Measurements from ENCODE around the gene AP2A2.

AP2A2 gene

GRCh38 chr11:926341-926916 lies 759 bp downstream of the AP2A2 start:
- H3K27me3 ChIP-seq (replicated peaks) = no peaks in the 10 kb centered on the region
- peaks cover 3% of the 10 kb centered on the region for H3K36me3 ChIP-seq (replicated peaks)
- H3K4me3 ChIP-seq (ENCODE audit: low read depth, low read length) = peak overlapping the region; percentile 80
- H3K27ac ChIP-seq = peak overlapping the region; percentile 26
- TF ChIP-seq, protein P1, sequence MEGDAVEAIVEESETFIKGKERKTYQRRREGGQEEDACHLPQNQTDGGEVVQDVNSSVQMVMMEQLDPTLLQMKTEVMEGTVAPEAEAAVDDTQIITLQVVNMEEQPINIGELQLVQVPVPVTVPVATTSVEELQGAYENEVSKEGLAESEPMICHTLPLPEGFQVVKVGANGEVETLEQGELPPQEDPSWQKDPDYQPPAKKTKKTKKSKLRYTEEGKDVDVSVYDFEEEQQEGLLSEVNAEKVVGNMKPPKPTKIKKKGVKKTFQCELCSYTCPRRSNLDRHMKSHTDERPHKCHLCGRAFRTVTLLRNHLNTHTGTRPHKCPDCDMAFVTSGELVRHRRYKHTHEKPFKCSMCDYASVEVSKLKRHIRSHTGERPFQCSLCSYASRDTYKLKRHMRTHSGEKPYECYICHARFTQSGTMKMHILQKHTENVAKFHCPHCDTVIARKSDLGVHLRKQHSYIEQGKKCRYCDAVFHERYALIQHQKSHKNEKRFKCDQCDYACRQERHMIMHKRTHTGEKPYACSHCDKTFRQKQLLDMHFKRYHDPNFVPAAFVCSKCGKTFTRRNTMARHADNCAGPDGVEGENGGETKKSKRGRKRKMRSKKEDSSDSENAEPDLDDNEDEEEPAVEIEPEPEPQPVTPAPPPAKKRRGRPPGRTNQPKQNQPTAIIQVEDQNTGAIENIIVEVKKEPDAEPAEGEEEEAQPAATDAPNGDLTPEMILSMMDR (IDR thresholded peaks at IDR 0.05; ENCODE audit: low read depth, low read length, missing control alignments) = no peak
- in situ Hi-C loops (cut with HindIII; ENCODE audit: low pct_ligation_motif_present, low sequenced_read_pairs) = no loop called here
- DNase-seq = peak; percentile 37

DNA sequence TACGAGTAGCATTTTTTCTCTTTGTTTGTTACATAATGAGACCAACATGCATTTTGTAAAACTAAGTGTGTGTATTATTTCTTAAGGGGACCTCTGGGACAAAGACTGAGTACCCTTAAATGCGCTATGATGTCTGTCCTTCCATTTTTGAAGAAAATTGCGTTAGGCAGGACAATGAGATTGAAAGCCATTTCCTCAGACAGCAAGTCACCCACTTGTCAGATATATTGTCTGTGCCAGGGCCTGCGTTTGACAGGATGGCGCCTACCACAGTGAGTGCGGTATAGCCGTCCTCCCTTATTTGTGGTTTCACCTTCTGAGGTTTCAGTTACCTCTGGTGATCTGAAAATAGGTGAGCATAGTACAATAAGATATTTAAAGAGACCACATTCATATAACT lies 2.2 kb downstream of the AP2A2 start:
- Histone ChIP-seq H3K27me3 (replicated peaks) (no peaks in the 10 kb centered on the region), H3K36me3 (replicated peaks) (peaks cover 3% of the 10 kb centered on the region), H3K4me3 (ENCODE audit: low read depth, low read length) (no peak overlapping the region), H3K27ac (no peak overlapping the region)
- DNase-seq = no peak
- in situ Hi-C loops (cut with HindIII; ENCODE audit: low pct_ligation_motif_present, low sequenced_read_pairs) = no loop called here
- TF ChIP-seq, protein P1 (IDR thresholded peaks at IDR 0.05; ENCODE audit: low read depth, low read length, missing control alignments) = no peak

DNA sequence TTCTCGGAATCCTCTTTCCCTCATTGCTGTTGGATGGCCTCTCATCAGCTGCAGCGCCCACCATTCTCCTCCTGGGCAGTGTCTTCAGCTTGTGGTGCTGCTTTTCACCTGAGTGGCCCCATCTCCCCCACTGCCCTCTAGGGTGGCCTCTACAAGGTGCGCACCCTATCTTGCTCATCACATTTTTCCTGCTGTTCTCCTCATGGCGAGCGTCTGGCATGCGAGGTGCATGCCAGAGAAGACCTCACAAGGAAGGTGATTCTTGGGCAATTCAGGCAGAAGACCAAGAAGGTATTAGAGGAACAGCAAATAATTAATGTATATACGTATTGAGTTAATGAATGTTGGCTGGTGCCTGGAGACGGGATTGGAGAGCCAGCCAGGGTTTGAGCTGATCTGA lies 3.1 kb downstream of the AP2A2 start:
- in situ Hi-C loops (cut with HindIII; ENCODE audit: low pct_ligation_motif_present, low sequenced_read_pairs) = no loop called here
- peaks cover 3% of the 10 kb centered on the region for H3K36me3 ChIP-seq (replicated peaks)
- H3K27ac ChIP-seq = no peak overlapping the region
- TF ChIP-seq, protein P1 (IDR thresholded peaks at IDR 0.05; ENCODE audit: low read depth, low read length, missing control alignments) = no peak
- no peak for DNase-seq
- H3K4me3 ChIP-seq (ENCODE audit: low read depth, low read length) = no peak overlapping the region
- H3K27me3 ChIP-seq (replicated peaks) = no peaks in the 10 kb centered on the region

DNA sequence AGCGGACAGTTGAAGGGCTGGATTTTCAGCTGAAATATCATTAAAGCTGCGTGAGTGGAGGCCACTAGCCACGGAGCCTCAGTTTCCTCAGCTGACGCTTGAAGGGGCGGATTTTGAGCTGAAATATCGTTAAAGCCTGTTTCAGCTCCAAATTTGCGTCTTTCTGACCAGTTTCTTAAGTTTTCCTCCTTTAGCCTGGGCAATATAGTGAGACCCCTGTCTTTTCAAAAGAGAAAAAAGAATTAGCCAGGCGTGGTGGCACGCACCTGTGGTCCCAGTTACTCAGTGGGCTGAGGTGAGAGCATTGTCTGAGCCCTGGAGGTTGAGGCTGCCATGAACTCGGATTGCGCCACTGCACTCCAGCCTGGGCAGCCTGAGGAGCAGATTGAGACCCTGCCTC lies 3.7 kb downstream of the AP2A2 start:
- in situ Hi-C loops (cut with HindIII; ENCODE audit: low pct_ligation_motif_present, low sequenced_read_pairs) = no loop called here
- Histone ChIP-seq H3K36me3 (replicated peaks) (peaks cover 3% of the 10 kb centered on the region), H3K4me3 (ENCODE audit: low read depth, low read length) (no peak overlapping the region), H3K27me3 (replicated peaks) (no peaks in the 10 kb centered on the region), H3K27ac (no peak overlapping the region)
- TF ChIP-seq, protein P1 (IDR thresholded peaks at IDR 0.05; ENCODE audit: low read depth, low read length, missing control alignments) = no peak
- DNase-seq = no peak

GRCh38 chr11:931385-931784 lies 5.7 kb downstream of the AP2A2 start:
- in situ Hi-C loops (cut with HindIII; ENCODE audit: low pct_ligation_motif_present, low sequenced_read_pairs) = no loop called here
- Histone ChIP-seq H3K27me3 (replicated peaks) (no peaks in the 10 kb centered on the region), H3K4me3 (ENCODE audit: low read depth, low read length) (no peak overlapping the region), H3K27ac (no peak overlapping the region), H3K36me3 (replicated peaks) (peaks cover 3% of the 10 kb centered on the region)
- DNase-seq = no peak
- TF ChIP-seq, protein P1 (IDR thresholded peaks at IDR 0.05; ENCODE audit: low read depth, low read length, missing control alignments) = no peak

DNA sequence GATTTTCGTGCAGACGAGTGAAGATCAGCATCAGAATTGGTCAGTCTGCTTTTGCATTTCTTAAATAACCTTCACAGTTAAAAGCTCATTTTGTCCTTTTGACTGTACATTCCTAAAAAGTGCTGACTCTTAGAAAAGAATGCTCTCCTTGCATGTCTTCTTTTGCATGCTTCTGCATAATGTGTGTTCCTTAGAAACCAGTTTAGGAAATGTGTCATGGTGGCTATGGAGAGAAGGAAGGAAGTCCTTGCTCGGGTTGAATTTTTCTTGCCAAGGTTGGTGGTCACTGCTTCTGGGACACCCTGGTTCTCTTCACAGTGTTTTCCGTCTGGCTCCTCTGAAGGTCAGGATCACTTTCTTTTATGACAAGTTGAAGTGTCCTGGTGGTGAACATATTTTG lies 6.8 kb downstream of the AP2A2 start:
- no peak overlapping the region for H3K4me3 ChIP-seq (ENCODE audit: low read depth, low read length)
- TF ChIP-seq, protein P1 (IDR thresholded peaks at IDR 0.05; ENCODE audit: low read depth, low read length, missing control alignments) = no peak
- H3K36me3 ChIP-seq (replicated peaks) = peaks cover 3% of the 10 kb centered on the region
- no peak for DNase-seq
- H3K27me3 ChIP-seq (replicated peaks) = no peaks in the 10 kb centered on the region
- in situ Hi-C loops (cut with HindIII; ENCODE audit: low pct_ligation_motif_present, low sequenced_read_pairs) = no loop called here
- H3K27ac ChIP-seq = no peak overlapping the region
